ENCODE data around the gene PLCB3.

Gene PLCB3

GRCh38 chr11:64285885-64286800, 34.8 kb downstream of the PLCB3 start:
- DNase-seq (ENCODE audit: low read depth in 1 of 2, low spot score in 1 of 2) = no peak

DNA sequence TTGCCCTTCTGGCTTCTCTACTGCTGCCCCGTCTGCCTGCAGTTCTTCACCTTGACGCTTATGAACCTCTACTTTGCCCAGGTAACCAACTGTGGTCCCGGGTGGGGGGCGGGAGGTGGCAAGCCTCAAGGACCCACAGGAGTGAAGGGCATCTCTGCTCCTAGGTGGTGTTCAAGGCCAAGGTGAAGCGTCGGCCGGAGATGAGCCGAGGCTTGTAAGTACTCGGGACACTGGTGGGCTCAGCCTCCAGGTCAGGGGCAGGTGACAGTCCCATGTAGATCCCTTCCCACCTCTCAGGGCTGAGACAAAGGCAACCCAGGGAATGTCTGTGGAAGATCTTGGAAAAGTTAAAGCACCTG, 35.5 kb downstream of the PLCB3 start:
- no peak for DNase-seq (ENCODE audit: low read depth in 1 of 2, low spot score in 1 of 2)

GRCh38 chr11:64287676-64288352, 36.5 kb downstream of the PLCB3 start:
- no peak for DNase-seq (ENCODE audit: low read depth in 1 of 2, low spot score in 1 of 2)

DNA sequence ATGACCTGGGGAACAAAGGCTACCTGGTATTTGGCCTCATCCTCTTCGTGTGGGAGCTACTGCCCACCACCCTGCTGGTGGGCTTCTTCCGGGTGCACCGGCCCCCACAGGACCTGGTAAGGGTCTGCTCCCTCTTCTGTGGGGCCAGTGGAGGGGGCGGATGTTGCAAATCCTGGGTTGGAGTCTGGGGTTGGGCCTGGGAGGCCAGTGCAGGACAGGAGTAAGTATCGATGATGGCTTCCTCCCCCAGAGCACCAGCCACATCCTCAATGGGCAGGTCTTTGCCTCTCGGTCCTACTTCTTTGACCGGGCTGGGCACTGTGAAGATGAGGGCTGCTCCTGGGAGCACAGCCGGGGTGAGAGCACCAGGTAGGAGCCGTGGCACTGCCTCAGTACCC, 37.0 kb downstream of the PLCB3 start:
- no peak for DNase-seq (ENCODE audit: low read depth in 1 of 2, low spot score in 1 of 2)

- no peak for DNase-seq (ENCODE audit: low read depth in 1 of 2, low spot score in 1 of 2)
Observed at GRCh38 chr11:64289002-64289564, 37.8 kb downstream of the PLCB3 start.

- no peak for DNase-seq (ENCODE audit: low read depth in 1 of 2, low spot score in 1 of 2)
Observed at GRCh38 chr11:64290352-64291261, 39.3 kb downstream of the PLCB3 start.

GRCh38 chr11:64291262-64291751, 40.0 kb downstream of the PLCB3 start, which contains the start of gene KCNK4:
Gene KCNK4, plus strand, starts transcription at chr11:64291302. Its CDS starts 1,717 bp downstream, at chr11:64293019.
- DNase-seq (ENCODE audit: low read depth in 1 of 2, low spot score in 1 of 2) = no peak

- no peak for DNase-seq (ENCODE audit: low read depth in 1 of 2, low spot score in 1 of 2)
Observed at GRCh38 chr11:64291752-64292459, 40.6 kb downstream of the PLCB3 start.

GRCh38 chr11:64292460-64293254, 41.3 kb downstream of the PLCB3 start:
- DNase-seq (ENCODE audit: low read depth in 1 of 2, low spot score in 1 of 2) = no peak

GRCh38 chr11:64294774-64295173, 43.4 kb downstream of the PLCB3 start:
- no peak for DNase-seq (ENCODE audit: low read depth in 1 of 2, low spot score in 1 of 2)

GRCh38 chr11:64295760-64296159, 44.4 kb downstream of the PLCB3 start:
- DNase-seq (ENCODE audit: low read depth in 1 of 2, low spot score in 1 of 2) = no peak

DNA sequence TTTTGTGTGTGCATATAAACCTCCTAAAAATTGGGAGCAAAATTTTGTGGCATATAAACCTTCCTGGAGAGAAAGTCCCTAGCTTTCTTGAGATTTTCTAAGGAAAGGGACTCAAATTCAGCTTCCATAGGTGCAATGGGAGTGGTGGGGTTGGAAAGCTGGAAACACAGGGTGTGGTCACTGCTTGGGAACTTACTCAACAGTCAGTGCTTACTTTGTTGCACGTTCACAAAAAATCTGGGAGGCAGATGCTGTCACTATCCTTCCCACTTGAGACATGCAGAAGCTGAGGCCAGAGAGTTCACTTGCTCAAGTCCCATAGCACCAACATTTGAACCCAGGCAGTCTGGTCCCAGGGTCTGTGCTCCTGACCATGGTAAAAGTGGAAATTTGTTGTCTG, 44.9 kb downstream of the PLCB3 start:
- DNase-seq (ENCODE audit: low read depth in 1 of 2, low spot score in 1 of 2) = no peak

- no peak for DNase-seq (ENCODE audit: low read depth in 1 of 2, low spot score in 1 of 2)
Observed at GRCh38 chr11:64296830-64297698, 45.7 kb downstream of the PLCB3 start.

DNA sequence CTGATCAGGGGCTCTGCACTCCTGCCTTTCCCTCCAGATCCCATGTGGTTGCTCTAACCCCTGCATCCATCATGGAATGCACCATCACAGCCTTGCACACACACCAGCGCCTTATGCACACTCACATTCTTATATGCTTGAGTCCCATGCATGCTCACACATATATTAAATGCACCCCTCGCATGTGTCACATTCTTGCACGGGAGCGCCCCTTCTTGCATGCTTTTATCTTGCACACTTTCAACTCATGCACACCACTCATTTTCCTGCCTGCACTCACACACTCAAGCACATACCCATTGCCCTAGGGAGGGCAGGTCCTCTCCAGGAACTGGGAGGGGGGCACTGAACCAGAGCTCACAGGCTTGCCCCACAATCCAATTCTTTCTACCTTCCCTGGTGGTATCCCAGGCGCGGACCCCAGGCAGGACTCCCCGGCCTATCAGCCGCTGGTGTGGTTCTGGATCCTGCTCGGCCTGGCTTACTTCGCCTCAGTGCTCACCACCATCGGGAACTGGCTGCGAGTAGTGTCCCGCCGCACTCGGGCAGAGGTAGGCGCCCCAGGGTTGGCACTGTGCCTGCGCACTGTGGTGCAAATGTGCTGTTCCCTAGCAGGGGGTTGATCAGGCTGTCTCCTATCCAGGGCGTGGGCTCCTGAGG, 46.5 kb downstream of the PLCB3 start:
- no peak for DNase-seq (ENCODE audit: low read depth in 1 of 2, low spot score in 1 of 2)

GRCh38 chr11:64298966-64299846, 47.9 kb downstream of the PLCB3 start:
- DNase-seq (ENCODE audit: low read depth in 1 of 2, low spot score in 1 of 2) = no peak

DNA sequence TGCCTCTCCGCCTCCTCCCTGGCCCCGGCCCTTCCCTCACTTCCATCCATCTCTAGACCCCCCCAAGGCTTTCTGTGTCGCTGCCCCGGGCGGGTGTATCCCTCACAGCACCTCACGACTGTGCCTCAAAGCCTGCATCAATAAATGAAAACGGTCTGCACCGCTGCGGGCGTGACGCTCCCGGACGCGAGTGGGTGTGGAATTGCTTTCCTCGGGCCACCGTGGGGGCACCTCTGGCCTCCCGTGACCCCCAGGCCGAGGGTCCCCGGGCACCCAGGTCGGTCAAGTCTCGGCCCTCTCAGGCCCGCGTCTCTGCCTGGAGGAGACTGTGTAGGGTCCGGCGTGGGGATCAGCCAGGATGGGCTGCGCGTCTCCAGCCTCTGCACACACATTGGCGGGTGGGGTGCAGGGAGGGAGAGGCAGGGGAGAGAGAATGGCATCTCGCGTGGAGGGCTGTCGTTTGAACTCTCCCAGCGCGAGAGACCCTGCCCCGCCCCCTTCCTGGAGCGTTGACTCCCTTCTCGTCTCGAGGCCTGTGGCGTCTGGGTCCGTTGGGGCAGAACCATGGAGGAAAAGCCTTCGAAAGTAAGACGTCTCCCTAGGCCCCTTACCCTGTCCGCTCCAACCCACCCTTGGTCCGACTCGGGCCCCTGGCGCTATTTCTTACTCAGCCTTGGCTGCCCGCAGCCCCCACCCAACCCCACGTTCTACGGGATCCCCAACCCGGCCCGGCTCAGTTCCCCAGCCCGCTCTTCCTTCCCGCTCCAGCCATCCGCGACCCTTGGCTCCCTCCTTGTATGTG, 48.7 kb downstream of the PLCB3 start, which contains the start of gene CATSPERZ:
CATSPERZ (plus strand) TSS at position 512 of the 802 bp plus-strand sequence; CDS start at position 565, 53 bp downstream.
- DNase-seq (ENCODE audit: low read depth in 1 of 2, low spot score in 1 of 2) = no peak

Data from stimulated activated CD4-positive, alpha-beta T cell treated with anti-CD3 and anti-CD28 coated beads, Interleukin-15, amount 100 ng/mL, for 1 hour (primary cell).